Measurements from ENCODE around the gene ZNF326.
A peak's percentile ranks its signal among the peaks of the same experiment; 100 is the strongest.
"Not testable (repeated sequence)": the region's sequence is repeated elsewhere in the genome, so short reads cannot be mapped to it uniquely, and the experiment has no call there.

The ZNF326 gene

GRCh38 chr1:89971600-89971999 is 23.3 kb upstream of the ZNF326 start:
- DNase-seq: no peak

- DNase-seq: no peak
Measured at GRCh38 chr1:89972024-89972423, 22.9 kb upstream of the ZNF326 start.

- no peak for DNase-seq
Measured at GRCh38 chr1:89973471-89974127, 21.3 kb upstream of the ZNF326 start.

GRCh38 chr1:89974256-89974655 is 20.7 kb upstream of the ZNF326 start:
- no peak for DNase-seq

- no peak for DNase-seq
Measured at GRCh38 chr1:89974696-89975470, 20.0 kb upstream of the ZNF326 start.

- no peak for DNase-seq
Measured at GRCh38 chr1:89975540-89976125, 19.3 kb upstream of the ZNF326 start.

- DNase-seq: no peak
Measured at GRCh38 chr1:89978755-89979154, 16.2 kb upstream of the ZNF326 start.

GRCh38 chr1:89980605-89981004 is 14.3 kb upstream of the ZNF326 start:
- no peak for DNase-seq

GRCh38 chr1:89982846-89983245 is 12.1 kb upstream of the ZNF326 start:
- DNase-seq: not testable (repeated sequence)

- not testable (repeated sequence) for DNase-seq
Measured at GRCh38 chr1:89984564-89985116, 10.3 kb upstream of the ZNF326 start.

- DNase-seq: no peak
Measured at GRCh38 chr1:89986020-89986419, 8.9 kb upstream of the ZNF326 start.

GRCh38 chr1:89987159-89987819 is 7.6 kb upstream of the ZNF326 start:
- DNase-seq: peak; percentile 65

- no peak for DNase-seq
Measured at GRCh38 chr1:89989099-89989498, 5.8 kb upstream of the ZNF326 start.

- no peak for DNase-seq
Measured at GRCh38 chr1:89989799-89990198, 5.1 kb upstream of the ZNF326 start.

- DNase-seq: no peak
Measured at GRCh38 chr1:89990976-89991831, 3.7 kb upstream of the ZNF326 start.

- peak; percentile 21 for DNase-seq
Measured at GRCh38 chr1:89993541-89993940, 1.4 kb upstream of the ZNF326 start.

- peak; percentile 29 for DNase-seq
Measured at GRCh38 chr1:89994231-89994804, 592 bp upstream of the ZNF326 start.

- no peak for DNase-seq
Measured at GRCh38 chr1:89995598-89996449, 914 bp downstream of the ZNF326 start.

GRCh38 chr1:89996450-89997110 is 1.7 kb downstream of the ZNF326 start:
- no peak for DNase-seq

- not testable (repeated sequence) for DNase-seq
Measured at GRCh38 chr1:89997152-89997551, 2.2 kb downstream of the ZNF326 start.

Data from femur (tissue), 1 donor.